GM18517 (cell line): ENCODE results near the gene DISP3.

Source experiments
- ATAC-seq: cut with Tn5 transposase; IDR thresholded peaks from one replicate; pipeline ENCODE4 v1.9.1; 2021; ENCODE audit warnings: mild to moderate bottlenecking, moderate library complexity; ENCODE audit not compliant: unreplicated experiment

The DISP3 gene

GRCh38 chr1:11527541-11528452 lies 48.8 kb downstream of the DISP3 start:
- ATAC-seq: no peak

DNA sequence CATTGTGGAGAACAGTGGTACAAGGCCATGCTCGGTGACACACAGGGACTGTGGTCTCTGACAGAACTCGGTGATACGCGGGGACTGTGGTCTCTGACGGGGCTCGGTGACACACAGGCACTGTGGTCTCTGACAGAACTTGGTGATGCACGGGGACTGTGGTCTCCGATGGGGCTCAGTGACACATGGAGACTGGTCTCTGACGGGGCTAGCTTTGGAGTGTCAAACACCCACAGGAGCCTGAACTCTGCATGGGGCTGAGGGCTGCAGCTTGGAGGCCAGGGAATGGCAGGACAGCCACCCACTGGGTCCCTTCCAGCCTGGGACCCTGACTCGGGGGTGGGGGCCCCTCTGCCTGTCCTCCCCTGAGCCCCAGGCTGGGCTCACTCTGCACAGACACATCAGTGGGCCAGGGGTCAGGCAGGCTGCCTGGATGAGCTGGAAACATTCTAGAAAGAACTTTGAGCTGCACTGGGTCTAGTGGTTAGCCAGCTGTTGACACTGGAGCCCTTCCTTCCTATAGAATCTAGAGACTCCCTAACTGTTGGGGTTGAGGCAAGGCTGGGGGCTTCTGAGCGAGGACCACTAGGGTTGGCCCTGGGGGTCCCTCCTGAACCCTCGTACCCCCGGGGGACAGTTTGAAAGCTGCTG lies 49.8 kb downstream of the DISP3 start:
- no peak for ATAC-seq

DNA sequence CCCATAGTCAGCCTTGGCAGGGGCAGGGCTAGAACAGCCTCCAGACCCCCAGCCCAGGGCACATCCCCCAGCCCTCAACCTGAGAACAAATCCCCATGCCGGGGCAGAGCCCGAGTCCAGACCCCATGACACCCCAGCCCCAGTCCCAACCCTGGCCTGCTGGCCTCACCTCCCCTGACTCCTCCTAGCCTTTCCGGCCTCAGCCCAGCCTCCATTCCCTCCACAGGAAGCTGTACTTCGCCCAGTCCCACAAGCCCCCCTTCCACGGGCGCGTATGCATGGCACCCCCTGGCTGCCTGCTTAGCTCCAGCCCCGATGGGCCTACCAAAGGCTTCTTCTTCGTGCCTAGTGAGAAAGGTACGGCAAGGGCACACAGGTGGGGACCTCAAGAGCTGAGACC lies 50.4 kb downstream of the DISP3 start:
- no peak for ATAC-seq

DNA sequence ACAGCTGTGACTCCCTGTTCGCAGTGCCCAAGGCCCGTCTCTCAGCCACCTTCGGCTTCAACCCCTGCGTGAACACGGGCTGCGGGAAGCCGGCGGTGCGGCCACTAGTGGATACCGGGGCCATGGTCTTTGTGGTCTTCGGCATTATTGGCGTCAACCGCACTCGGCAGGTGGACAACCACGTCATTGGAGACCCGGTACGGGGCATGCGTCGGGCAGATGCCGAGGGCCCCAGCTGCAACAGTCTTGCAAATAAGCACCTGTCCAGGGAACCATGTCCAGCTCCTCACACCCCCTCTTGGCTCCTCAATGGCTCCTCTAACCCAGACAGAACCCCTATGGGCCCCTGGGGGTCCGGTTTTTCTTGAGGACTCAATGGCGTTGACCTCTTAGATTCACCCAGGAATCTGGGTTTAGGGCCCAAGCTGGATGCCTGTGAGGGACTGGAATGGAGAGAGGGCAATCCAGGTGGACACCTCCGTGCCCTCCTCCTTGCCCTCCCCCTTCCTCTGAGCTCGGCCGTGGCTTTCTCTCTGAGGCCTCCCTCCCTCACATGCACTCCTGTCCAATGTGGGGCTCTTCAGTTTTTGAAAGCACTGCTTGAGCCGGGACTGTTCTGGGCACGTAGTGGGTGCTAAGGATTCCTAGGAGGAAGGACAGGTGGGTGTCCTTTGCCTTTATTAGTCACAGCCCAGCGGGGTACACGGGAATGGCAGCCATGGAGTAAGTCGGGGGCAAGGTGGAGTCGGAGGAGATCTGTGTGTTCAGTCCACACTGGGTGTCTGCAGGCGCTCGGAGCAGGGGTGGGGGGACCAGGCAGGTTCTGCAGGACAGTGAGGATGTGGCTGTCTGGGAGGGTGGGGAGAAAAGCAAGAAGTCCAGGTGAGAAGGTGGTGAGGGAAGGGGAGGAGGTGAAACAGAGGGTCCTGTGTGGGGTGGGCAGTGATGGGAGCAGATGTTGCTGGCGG lies 51.1 kb downstream of the DISP3 start:
- ATAC-seq: no peak

DNA sequence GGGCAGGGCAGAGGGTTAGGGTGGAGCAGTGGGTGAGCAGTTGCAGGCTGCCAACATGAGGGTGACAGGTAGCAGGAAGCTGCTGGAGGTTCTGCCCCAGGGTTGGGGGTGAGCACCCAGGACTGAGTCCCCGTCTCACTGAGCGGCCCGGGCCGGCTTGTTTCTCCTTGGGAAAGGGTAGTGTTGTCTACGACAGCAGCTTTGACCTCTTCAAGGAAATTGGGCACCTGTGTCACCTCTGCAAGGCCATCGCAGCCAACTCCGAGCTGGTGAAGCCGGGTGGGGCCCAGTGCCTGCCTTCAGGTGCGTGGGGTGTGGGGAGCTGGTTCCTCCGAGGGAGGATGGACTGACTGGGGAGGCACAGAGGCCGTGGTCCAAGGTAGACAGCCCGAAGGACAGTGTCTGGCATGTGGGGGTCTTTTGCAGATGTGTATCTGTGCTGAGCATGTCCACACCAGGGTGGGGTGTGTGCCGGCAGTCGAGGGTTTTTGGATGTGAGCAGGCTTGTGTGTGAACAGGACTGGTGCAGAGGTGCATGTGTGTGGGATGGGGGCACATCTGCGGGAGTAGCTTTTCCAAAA lies 51.9 kb downstream of the DISP3 start:
- ATAC-seq: no peak

- ATAC-seq: no peak
These were observed 52.4 kb downstream of the DISP3 start for GRCh38 chr1:11531314-11531870.

GRCh38 chr1:11531943-11532342 lies 53.0 kb downstream of the DISP3 start:
- ATAC-seq: no peak

GRCh38 chr1:11533790-11534787 lies 55.1 kb downstream of the DISP3 start:
- no peak for ATAC-seq

DNA sequence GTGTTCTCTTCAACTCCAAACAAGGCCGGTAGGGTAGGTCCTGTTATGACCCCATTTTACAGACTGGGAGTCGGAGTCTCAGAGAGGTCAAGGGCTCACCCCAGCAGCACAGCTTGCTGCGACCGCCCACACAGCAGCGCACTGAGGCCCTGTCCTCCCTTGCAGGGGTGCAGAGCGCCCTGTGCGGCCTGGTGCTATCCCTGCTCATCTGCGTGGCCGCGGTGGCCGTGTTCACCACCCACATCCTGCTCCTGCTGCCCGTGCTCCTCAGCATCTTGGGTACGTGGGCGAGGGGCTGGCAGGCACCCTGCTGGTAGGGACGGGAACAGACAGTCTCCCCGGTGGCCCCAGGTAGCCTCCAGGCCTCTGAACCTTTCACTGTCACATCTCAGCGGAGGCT lies 55.9 kb downstream of the DISP3 start:
- no peak for ATAC-seq

GRCh38 chr1:11535316-11535715 lies 56.4 kb downstream of the DISP3 start:
- no peak for ATAC-seq

- no peak for ATAC-seq
These were observed 57.0 kb downstream of the DISP3 start for GRCh38 chr1:11535761-11536572.

- no peak for ATAC-seq
These were observed 57.8 kb downstream of the DISP3 start for GRCh38 chr1:11536573-11537379.

DNA sequence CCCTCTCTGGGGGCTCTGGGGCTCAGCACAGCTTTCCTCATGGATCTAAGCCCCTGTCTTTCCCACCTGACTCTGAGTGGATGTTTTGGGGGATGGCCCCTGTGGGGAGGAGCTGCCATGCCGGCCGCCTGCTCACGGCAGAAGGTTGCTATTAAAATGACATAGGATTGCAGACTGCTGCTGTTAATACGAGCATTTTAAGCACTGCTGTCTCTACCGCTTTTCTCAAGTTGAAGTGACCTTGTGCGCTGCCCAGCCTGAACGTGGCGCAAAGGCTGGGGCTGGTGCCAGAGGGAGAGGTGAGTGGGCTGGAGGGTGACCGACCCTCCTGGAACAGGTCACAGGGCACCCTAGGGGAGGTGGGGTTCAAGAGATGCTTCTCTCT lies 58.4 kb downstream of the DISP3 start:
- ATAC-seq: no peak

DNA sequence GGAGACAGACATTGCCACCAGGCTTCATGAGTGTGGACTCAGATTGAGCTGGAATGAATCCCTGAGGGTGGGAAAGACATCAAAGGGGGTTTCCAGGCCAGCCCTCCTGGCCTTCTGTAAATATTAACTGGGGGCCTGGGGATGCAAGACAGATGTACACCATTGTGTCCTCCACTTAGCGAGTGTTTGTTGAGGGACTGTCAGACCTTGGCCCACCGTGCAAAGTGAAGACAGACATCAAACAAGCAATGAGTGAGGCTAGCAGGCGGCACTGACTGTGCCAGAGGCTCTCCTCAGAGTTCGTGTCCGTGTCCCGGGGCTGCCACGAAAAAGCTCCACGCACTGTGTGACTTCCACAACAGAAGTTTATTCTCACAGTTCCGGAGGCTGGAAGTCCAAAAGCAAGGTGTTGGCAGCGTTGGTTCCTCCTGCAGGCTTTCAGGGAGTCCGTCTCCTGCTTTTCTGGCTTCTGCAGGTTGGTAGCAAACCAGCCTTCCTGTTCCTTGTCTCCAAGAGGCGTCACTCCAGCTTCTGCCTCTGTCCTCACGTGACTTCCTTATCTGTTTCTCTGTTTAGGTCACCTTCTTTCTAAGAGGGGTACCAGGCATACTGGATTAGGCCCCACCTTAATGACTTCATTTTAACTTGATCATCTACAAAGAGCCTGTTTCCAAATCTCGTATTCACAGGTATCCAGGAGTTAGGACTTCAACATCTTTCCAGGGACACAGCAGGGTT lies 59.1 kb downstream of the DISP3 start:
- ATAC-seq: no peak

DNA sequence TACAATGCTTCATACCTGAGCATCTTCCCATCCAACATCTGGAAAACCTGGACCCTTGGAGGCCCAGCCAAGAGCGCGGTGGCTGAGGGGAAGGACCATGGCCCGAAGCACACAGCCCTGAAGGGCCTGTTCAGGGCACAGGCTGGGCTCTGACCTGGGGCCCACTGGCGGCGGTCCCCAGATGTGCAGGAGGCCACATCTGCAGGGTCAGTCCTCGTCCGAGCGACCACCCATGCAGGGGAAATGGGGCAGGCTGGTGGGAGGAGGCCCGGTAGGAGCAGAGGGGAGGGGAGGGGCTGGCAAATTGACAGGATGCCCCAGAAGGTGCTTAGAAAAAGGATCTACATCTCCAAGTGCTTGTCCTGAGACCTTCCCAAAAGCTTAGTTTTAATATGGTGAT lies 59.9 kb downstream of the DISP3 start:
- ATAC-seq: no peak

DNA sequence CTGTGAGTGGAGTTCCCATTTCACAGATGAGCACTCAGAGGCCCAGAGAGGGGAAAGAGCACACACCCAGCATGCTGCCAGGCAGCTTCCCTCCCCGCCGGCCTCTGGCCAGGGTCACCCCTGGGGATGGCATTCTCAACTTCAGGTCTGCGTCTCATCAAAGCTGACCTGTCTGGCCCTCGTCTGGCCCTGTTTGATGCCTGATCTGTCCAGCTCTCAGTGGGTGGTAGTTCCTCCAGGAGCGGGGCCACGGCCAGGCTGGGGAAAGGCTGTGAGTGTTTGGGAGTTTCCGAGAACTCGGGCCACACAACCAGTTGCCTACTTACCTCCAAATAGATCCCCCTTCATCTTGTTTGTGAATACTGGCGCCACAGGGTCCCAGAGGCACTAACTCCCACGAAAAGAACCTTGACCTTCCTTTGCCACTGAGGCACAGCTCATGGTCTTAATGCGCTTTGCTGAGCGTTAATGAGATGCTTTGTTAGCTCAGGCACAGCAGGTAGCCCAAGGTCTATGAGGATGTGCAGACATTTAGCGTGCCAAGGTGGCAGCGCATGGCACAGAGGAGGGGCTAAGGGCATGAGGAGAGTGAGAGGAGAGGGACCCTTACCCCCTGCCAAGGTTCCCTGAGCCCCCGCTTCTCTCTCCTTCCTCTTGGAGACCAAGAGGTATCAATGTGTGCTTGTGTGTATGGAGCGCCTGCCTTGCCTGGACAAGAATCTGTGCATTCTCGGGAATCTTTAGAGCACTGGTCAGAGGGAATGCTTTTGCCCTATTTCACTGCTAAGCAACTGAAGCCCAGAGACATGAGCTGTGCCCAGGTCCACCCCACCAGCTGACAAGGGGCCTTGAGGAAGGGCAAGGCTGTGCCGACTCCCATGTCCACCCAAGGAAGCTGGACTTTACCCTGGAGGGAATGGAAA lies 61.2 kb downstream of the DISP3 start:
- ATAC-seq: no peak
